K562 treated with DMSO at 1 percent for 12 hours (cell line): Measurements from ENCODE around the gene CYP19A1. TPM values are rescaled to one million over a fixed set of nuclear protein-coding genes. Genes with fewer than 3 reads are reported as not detected.

Experiments
- total RNA-seq: library from RNA; unstranded; fragments of 300-600 nt; gene quantifications from 2 replicates; pipeline ENCODE4 v1.2.3, GENCODE V29; 2022; ENCODE audit not compliant: insufficient read depth

The CYP19A1 gene
- not detected in 2 replicates for total RNA-seq

GRCh38 chr15:51338496-51338895 is at the start of gene CYP19A1:
CYP19A1 (minus strand) TSS chr15:51338596; CDS start chr15:51242912, 95,684 bp downstream.

GRCh38 chr15:51341366-51342226 is 3.2 kb upstream of the CYP19A1 start, which contains the start of gene GLDN:
GLDN (plus strand) TSS chr15:51341655; CDS start chr15:51341685, 30 bp downstream.

Other genes starting within 250 kb of the CYP19A1 start
- not detected in 2 replicates for gene TNFAIP8L3, start 243.7 kb downstream of the CYP19A1 start, total RNA-seq
- 0.80 and 1.5 TPM in 2 replicates for gene GLDN, start 3.1 kb upstream of the CYP19A1 start, total RNA-seq